HG02798 (cell line): ENCODE results near the gene ULK2.
A peak's percentile ranks its signal among the peaks of the same experiment; 100 is the strongest.
"Not testable (repeated sequence)": the region's sequence is repeated elsewhere in the genome, so short reads cannot be mapped to it uniquely, and the experiment has no call there.

ENCODE experiments used
- ATAC-seq: cut with Tn5 transposase; IDR thresholded peaks from one replicate; pipeline ENCODE4 v1.9.1; 2021; ENCODE audit warnings: mild to moderate bottlenecking; ENCODE audit not compliant: unreplicated experiment, poor library complexity

The ULK2 gene

DNA sequence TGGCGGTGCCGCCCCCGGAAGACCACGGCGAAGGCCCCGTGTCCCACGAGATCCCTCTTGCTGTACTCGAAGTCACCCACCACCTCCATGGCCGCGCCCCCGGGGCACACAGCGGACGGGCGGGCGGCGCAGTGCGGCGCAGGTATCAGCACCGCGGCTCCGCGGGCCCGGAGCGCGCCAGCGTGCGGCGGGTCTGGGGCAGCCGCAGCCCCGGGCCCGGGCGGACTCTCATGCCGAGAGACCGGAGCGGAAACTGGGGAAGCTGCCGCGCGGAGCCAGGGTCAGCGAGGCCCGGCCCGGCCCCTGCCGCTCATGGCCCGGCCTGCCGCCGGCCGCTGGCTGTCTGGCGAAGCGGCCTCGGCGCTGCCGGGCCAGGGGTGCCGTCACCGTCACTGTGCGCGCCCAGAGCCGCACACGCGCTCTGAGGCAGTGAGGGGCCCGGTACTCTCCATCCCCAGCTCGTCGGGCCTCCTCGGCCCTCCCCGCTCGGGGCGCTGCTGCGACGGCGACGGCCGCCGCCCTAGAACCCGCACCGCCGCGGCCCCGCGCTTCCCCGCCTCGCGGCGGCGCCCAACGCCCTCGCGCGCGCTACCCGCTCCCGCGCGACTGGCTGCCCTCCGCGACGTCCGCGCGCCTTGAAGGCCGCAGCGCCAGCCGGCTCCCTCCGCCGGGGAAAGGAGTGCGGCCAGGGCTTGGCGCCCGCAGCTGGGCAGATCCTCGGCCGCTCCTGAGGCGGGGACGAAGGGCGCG lies at the start of gene ULK2:
ULK2 (minus strand) TSS at position 608 of the 750 bp plus-strand sequence; CDS start at position 89, 519 bp downstream.
- ATAC-seq = peak; percentile 55

DNA sequence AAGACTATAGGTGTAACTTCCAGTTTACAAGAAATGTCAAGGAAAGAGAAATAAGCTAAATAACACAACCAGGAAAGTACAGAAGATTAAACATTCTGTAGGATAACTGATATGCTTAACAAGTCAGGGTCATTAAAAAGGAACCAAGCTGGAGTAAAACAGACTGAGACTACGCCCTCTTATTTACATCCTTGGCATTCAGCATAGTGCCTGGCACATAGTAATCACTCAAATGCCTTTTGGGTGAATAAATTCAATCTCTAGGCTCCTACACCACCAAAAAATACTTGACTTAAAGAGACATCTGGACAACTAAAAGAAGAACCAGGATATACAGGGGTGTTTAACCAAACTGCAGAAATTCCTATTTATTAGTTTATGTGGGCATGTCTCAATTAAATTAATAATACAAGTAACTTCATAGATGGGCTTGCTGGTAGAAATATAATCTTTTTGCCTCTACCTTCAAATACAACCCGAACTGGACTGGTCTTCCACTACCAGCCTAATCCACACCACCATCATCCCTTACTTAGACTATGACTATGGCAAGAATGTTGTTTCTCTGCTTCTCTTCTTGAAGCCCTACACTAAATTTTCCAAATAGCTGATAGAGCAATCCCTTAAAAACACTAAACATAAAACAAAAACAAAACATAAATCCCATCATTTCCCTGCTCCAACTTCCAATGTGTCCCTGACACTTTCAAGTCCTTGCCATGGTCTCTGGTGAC lies 47.7 kb upstream of the ULK2 start:
- no peak for ATAC-seq

DNA sequence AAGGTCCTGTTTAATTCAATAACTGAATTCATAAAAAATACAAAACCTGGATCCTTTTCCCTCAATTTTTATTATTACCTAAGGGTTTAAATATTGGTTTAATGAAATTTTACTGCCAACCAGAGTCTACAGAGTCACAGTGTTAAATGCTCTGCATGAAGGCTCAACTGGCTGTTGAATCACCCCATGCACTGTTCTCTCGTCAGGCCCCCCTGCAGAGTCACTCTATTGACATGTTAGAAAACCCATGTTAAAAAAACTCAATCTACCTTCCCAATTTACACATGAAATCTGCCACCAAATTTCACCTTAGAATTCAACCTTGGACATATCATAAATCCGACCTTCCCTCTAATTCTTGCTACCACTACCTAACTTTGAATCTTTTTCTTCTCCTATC lies 43.3 kb upstream of the ULK2 start:
- no peak for ATAC-seq

DNA sequence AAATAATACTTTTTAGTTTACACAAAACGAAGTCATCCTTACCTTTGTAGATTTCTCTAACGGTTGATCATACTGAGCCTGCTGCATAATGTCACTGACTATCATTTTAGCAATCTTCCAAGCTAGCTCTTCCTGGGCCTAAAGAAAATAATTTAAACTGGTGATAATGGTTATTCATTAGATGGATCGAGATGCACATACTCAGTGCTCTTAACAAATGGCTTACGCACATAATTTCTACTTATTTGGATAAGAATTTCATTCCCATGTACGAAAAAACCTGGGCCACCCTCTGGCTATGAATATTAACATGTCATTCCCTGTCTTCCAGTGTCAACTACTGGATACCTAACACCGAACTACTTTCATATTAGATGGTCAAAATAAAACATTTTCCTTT lies 41.4 kb upstream of the ULK2 start:
- ATAC-seq = no peak

DNA sequence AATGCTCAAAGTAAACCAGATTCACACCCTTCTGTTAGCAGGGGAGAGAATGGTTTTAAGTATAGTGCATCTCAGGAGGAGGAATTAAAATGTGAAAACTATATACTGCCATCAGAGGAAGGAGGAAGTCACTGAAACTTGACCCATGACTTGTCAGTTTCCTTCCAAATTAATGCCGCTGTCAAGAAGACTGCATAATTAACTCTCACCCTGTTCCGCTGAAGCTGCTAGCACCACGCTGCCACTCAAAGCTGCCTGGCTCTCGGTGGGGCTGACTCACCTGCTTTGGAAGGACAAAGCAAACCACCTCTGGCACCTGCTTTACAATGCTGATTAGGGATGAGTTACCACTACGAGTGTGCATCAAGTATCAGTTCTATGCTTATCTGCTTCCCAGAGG lies 37.8 kb upstream of the ULK2 start:
- ATAC-seq = no peak

DNA sequence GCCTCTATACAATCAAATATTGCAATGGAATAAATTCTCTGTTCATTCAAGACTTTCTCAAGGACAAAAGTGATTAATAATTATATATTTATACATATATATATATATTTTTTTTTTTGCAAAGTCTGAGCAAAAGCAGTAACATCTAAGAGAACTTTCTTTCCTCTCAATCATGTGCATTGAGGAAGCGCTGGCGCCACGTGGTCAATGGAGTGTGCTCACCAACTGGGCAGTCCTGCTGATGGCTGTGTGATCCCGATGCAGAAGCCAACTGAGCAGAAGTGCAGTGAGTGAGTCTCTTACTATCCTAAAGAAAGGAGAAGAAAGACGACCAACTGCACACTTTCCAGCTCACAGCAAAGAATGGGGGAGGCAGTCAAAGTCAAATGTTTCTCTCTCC lies 37.2 kb upstream of the ULK2 start:
- no peak for ATAC-seq

DNA sequence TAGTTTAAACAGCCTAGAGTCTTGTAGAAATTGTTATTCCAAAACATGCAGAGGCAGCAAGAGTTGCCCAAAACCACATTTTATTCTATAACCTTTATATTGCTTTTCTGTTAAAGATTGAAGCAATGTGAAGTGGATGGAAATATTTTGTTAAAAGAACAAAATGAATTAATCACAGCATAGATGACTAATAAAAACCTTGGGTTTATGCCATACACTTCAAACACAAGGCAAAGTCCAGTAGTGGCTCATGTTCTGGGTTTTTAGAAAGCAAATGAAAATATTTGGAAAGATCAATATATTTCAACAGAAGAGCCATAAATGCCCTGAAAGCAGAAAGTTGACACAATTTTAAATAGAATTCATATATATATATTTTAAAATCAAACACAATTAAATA lies 36.7 kb upstream of the ULK2 start:
- no peak for ATAC-seq

DNA sequence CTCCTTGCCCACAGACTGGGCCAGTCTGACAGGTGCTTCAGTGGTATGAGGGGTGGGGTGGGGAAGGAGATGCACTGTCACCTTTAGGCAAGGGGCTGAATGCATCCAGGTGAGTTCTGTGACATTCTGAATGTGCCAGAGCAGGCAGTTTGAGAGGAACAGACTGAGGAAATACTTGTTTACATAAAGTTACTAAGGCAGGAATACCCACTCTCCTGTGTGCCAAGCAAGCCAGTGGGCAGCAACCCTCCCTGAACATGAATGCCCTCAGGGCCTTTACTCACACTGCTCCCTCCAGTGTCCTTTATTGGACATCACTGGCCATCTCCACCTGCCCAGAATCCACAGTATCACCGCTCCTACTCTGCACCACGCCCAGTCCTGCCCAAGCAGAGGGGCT lies 33.1 kb upstream of the ULK2 start:
- no peak for ATAC-seq

DNA sequence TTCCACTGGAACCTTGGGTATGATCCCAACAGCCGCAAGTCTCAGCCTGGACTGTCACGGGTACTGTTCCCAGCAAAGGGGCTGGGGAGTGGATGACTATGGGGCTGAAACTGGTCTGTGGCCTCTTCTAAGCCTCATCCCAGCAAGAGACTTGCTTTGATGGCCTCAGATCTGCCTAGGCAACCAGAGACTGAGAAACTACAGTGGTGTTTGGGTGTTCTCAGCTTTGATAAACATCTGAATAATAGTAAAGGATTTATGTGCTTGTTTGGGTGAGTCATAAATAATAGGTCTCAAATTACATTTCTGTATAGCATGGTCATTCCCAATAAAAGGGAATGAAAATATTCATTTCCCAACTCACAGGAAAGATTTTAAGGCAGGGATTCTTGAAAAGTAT lies 30.2 kb upstream of the ULK2 start:
- ATAC-seq = no peak

DNA sequence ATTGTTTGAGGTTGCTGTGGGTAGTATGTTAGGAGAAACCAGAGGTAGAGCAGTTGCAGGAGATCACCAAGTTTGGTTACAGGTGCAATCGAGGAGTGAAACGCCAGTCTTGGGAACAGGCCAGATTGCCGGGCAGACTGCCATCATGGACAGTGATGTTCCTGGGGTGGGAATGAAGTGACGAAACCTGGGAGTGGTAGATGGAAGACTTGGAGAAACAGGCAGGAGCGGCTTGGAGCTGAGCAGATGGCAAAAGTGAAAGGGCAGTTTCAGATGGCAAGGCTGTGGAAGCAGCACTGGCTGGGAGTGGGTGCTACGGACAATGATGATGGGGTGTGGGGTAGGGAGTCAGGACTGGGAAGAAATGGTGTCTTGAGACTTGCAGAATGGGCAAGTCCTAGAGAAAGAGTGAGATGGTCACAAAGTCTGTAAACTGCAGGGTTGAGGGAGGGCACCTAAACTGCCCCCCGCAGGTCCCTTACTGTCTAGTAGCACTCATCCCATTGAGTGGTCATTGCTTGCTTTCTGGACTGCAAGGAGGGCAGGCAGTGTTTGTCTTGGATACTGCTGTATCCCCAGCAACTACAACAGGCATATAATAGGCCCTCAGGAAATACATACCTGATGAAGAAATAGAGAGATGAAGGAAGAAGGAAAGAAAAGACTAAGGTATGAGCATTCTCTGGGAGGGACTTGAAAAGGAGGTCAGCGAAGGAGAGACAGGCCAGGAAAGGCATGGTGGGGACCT lies 29.5 kb upstream of the ULK2 start:
- no peak for ATAC-seq

DNA sequence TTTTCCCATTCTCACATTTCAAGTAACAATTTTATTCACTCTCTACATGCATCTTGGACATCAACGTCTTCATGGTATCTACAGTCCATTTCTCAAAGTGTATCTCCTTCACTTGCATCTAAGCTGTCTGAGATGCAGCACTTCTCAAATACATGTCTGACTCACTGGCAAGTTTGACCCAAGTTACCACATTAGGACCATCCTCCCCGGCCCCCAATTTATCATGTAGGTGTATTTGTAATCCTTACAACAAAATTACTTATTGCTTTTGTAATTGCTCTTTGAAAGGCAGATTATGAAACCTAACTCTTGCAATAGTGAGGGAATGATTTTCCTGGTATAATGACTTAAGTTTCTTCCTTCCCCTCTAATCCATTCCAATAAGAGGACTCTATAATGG lies 28.9 kb upstream of the ULK2 start:
- ATAC-seq = no peak

DNA sequence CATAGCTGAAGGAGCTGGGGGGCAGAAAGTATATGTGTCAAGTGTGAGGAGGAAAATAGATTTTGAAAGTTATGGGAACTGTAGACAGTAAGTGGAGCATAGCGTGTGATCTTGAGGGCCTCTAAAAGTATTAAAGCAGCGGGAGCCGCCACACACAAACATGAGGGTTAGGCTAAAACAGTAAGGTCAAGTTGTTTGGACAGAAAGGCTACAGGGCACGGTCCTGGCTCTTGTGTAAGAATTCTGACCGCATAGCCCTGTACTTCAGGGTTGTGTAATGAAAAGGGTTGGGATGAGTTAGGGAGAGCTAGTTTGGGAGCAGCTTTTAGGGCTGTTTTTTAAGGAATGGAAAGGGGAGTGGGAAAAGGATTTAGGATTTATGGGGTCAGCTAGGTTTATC lies 22.8 kb upstream of the ULK2 start:
- not testable (repeated sequence) for ATAC-seq

DNA sequence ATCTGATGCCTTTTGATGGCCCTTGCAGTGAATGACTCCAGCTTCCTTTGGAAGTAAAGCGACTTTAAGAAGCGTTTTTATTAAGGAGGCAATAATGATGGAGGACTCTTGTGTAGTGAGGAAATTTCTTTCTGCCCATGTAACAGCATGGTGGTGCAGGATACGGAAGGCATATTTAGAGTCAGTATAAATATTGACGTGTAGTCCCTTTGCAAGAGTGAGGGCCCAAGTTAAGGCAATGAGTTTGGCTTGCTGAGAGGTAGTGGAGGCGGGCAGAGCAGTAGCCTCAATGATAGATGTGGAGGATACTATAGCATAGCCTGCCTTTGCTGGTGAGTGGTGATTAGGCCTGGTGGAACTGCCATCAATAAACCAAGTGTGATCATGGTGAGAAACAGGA lies 22.3 kb upstream of the ULK2 start:
- ATAC-seq = not testable (repeated sequence)

DNA sequence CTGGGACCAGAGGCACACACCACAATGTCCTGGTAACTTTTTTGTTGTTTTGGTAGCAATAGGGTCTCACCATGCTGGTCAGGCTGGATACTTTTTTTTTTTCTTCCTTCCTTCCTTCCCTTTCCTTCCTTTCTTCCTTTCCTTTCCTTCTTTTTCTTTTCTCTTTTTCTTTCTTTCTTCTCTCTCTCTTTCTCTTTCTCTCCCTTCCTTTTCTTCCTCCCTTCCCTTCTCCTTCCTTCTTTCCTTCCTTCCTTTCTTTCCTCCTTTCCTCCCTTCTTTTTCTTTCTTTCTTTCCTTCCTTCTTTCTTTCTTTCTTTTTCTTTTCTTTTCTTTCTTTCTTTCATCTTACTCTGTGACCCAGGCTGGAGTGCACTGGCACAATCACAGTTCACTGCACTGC lies 18.4 kb upstream of the ULK2 start:
- no peak for ATAC-seq

DNA sequence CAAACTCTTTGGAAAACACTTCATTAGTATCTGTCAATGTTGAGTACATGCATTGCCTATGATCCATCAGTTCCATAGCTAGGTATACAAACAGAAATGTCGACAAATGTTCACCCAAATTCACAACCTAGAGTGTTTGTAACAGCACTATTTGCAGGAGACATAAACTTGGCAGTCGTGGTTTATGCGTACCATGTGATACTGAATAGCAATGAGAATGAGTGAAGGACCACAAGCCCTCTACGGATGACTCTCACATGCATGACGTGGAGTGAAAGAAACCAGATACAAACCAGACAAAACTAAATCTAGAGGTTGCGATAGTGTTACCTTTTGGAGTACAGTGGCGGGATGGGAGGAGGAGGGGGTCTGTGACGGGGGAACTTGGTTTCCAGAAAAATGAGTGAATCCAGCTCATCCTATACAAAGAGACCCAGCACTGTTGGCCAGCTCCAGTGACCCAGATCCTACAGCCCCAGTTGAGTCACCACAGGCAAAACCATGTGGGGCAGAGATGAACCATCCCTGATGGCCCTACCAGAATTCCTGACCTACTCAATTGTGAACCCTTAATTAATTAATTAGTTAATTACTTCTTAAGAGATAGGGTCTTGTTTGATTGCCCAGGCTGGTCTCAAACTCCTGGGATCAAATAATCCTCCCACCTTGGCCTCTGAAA lies 15.9 kb upstream of the ULK2 start:
- no peak for ATAC-seq

DNA sequence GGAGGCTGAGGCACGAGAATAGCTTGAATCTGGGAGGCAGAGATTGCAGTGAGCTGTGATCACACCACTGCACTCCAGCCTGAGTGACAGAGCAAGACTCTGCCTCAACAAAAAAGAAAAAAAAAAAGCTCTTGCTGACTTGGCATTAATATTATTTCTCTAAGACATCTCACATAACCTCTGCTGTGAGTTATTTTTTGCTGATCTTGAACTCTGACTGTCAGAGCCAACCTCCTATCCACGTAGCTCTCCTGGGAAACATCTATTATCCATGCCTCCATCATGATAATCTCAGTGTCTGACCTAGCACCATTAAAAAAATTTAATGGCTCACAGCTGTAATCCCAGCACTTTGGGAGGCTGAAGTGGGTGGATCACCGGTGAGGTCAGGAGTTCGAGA lies 12.7 kb upstream of the ULK2 start:
- ATAC-seq = no peak

DNA sequence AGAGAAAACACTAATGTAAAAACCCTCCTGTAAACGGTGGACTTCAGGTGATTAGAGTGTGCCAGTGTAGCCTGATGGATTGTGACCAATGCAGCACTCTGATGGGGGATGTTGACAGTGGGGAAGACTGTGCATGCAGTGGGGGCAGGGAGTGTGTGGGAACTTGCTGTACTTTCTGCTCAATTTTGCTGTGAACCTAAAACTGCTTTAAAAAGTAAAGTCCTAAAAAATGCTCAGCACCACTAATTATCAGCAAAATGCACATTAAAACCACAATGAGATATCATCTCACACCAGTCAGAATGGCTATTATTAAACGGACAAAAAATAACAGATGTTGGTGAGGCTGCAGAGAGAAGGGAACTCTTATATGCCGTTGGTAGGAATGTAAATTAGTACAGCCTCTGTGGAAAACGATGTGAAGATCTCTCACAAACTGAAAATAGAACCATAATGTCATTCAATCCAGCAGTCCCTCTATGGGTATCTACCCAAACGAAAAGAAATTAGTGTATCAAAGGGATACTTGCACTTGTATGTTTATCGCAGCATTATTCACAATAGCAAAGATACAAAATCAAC lies 9.7 kb upstream of the ULK2 start:
- no peak for ATAC-seq

DNA sequence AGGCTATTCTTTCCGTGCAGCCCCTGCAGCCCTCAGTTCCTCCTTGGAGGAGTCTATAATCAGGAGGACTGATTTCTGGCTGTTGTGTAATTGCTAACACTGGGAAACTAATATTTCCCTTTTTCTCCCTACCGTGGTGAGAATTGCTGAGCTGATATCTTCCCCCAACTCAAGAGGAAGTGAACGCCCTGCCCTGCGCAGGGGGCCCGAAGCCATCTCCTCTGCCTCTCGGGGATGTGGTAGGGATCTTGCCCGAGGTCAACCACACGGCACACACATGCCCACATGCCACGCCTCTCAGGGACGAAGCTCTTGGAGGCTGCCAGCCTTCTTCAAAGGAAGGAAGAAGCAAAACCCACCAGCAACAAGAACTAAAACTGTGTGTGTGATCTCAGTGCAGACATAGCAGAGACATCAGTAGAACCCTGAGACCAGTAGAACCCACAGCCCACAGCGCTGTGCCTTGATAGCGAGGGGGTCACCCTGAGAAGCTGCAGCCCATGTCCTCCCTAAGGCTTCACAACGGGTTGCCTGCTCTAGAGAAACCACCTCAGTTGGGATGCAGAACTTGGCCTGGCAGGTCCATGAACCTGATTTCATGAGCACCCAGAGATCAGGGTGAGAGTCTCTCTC lies 8.9 kb upstream of the ULK2 start:
- no peak for ATAC-seq

DNA sequence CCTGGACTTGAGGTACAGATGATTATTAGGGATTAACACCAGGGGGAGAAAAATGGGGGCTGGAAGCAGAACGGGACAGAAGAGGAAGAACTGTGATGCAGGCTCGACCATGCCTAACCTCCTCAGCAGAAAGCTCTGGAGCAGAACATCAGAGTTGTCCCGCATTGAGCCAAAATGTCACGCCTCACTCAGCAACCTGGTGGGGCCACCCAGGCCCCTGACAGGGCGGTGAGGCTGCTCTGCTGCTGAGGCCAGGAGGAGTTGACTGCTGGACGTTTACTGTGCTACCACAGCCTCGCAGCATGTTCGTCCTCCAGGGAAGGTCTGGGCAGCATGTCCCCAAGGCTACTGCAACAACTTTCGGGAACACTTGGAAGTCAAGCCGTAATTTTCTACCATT lies 6.5 kb upstream of the ULK2 start:
- ATAC-seq = no peak

DNA sequence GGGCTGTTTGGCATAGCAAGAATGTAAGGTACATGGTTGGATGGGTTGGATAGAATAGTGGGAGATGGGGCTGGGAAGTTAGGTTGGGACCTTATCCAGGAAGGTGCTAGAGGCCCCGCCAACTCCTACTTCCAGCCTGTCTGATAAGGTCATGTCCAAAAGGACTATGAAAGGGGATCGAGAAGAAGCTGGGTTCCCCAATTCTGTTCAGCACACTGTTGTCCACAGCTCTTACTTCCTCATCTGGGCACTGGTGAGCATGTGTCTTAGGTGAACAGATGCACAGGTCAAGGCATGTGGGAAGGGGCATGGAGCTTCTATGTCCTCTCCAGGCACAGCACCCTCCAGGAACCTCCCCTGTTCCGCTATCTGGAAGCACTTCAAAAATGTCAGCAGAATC lies 5.6 kb upstream of the ULK2 start:
- ATAC-seq = no peak
